IMR-90 (cell line): ENCODE results near the gene OGG1. TPM values are rescaled to one million over a fixed set of nuclear protein-coding genes. Genes with fewer than 3 reads are reported as not detected.

ENCODE experiments used
- ATAC-seq: fragments of 200-7000 bp; cut with Tn5 transposase; 2 replicates; pipeline ENCODE4 v1.9.1; 2020; ENCODE audit warnings: low read depth, mild to moderate bottlenecking, moderate library complexity
- BruUV-seq: library from RNA; stranded (reverse); fragments of 400-500 nt; replicated peaks from 2 replicates; lab custom pipeline; 2021; lab: Mats Ljungman, UMichigan
- CTCF ChIA-PET: fragments of 300-600 bp; formaldehyde crosslinking; extraction: SDS; loops from one replicate; lab custom pipeline; 2021; ENCODE audit warnings: antibody characterized with exemption; lab: Yijun Ruan, JAX
- POLR2A ChIA-PET: fragments of 300-600 bp; sonication (Branson Sonifier 250); formaldehyde crosslinking; loops from one replicate; lab custom pipeline; 2022; ENCODE audit warnings: antibody characterized with exemption; ENCODE audit not compliant: unreplicated experiment; lab: Charles Lee
- DNase-seq: peaks from one replicate; pipeline ENCODE4 v3.0.0; 2013
- H2AFZ ChIP-seq: replicated peaks from 2 replicates; pipeline ENCODE3; 2013; ENCODE audit warnings: low read length, mild to moderate bottlenecking; ENCODE audit not compliant: poor library complexity
- H2AK5ac ChIP-seq: 2 replicates; pipeline ENCODE4 v1.6.1; 2013; ENCODE audit warnings: low read depth, low read length, inconsistent platforms
- H2AK9ac ChIP-seq: replicated peaks from 2 replicates; pipeline ENCODE3; 2013; ENCODE audit warnings: mild to moderate bottlenecking, low read depth, low read length, moderate library complexity; ENCODE audit not compliant: poor library complexity
- H2BK120ac ChIP-seq: 2 replicates; pipeline ENCODE4 v1.6.1; 2013; ENCODE audit warnings: low read depth, low read length, inconsistent platforms
- H2BK15ac ChIP-seq: 3 replicates; pipeline ENCODE4 v1.6.1; 2013; ENCODE audit warnings: low read depth, low read length, inconsistent platforms
- H2BK20ac ChIP-seq: 2 replicates; pipeline ENCODE4 v1.6.1; 2013; ENCODE audit warnings: low read depth, mild to moderate bottlenecking, inconsistent platforms, low read length, moderate library complexity
- H2BK5ac ChIP-seq: 2 replicates; pipeline ENCODE4 v1.6.1; 2013; ENCODE audit warnings: mild to moderate bottlenecking, low read depth, low read length, inconsistent platforms; ENCODE audit not compliant: poor library complexity, severe bottlenecking
- H3K14ac ChIP-seq: replicated peaks from 2 replicates; pipeline ENCODE4 v1.6.1; 2013; ENCODE audit warnings: low read depth, low read length, inconsistent platforms
- H3K18ac ChIP-seq: 2 replicates; pipeline ENCODE4 v1.6.1; 2013; ENCODE audit warnings: low read depth, low read length, control low read depth
- H3K23ac ChIP-seq: 2 replicates; pipeline ENCODE4 v1.6.1; 2013; ENCODE audit warnings: low read depth, low read length, inconsistent platforms
- H3K27ac ChIP-seq: 2 replicates; pipeline ENCODE4 v1.5.1; 2013; ENCODE audit warnings: mild to moderate bottlenecking, control low read depth, low read length; ENCODE audit not compliant: insufficient read depth
- H3K27me3 ChIP-seq: 2 replicates; pipeline ENCODE4 v1.6.1; 2013; ENCODE audit warnings: low read length; ENCODE audit not compliant: control insufficient read depth, insufficient read depth
- H3K36me3 ChIP-seq: 2 replicates; pipeline ENCODE4 v1.6.1; 2013; ENCODE audit warnings: low read length, mixed read lengths; ENCODE audit not compliant: control insufficient read depth, insufficient read depth
- H3K4ac ChIP-seq: 2 replicates; pipeline ENCODE4 v1.6.1; 2013; ENCODE audit warnings: low read depth, low read length, inconsistent platforms
- H3K4me1 ChIP-seq: 2 replicates; pipeline ENCODE4 v1.6.1; 2013; ENCODE audit warnings: low read length, mixed read lengths; ENCODE audit not compliant: control insufficient read depth, insufficient read depth
- H3K4me2 ChIP-seq: 2 replicates; pipeline ENCODE4 v1.6.1; 2013; ENCODE audit warnings: low read depth, mild to moderate bottlenecking, control low read depth, low read length, moderate library complexity
- H3K4me3 ChIP-seq: 2 replicates; pipeline ENCODE4 v1.5.1; 2013; ENCODE audit warnings: low read depth, mild to moderate bottlenecking, control low read depth, low read length, moderate library complexity; ENCODE audit not compliant: insufficient read depth
- H3K56ac ChIP-seq: 2 replicates; pipeline ENCODE4 v1.6.1; 2013; ENCODE audit warnings: low read length, inconsistent platforms; ENCODE audit not compliant: insufficient read depth; ENCODE audit errors: extremely low read depth
- H3K79me1 ChIP-seq, 2 experiments: 2 replicates each; pipeline ENCODE4 v1.6.1; 2013; ENCODE audit warnings: low read length in 2 of 2, inconsistent platforms in 1 of 2, low read depth in 1 of 2
- H3K9ac ChIP-seq: 2 replicates; pipeline ENCODE4 v1.6.1; 2013; ENCODE audit warnings: low read depth, low read length, control low read depth
- H3K9me1 ChIP-seq: 2 replicates; pipeline ENCODE4 v1.6.1; 2013; ENCODE audit warnings: low read length, inconsistent platforms; ENCODE audit not compliant: insufficient read depth
- H3K9me3 ChIP-seq: 2 replicates; pipeline ENCODE4 v1.6.1; 2013; ENCODE audit warnings: low read length; ENCODE audit not compliant: control insufficient read depth, insufficient read depth
- H4K20me1 ChIP-seq: 2 replicates; pipeline ENCODE4 v1.6.1; 2013; ENCODE audit warnings: low read length, inconsistent platforms; ENCODE audit not compliant: insufficient read depth
- H4K5ac ChIP-seq: 2 replicates; pipeline ENCODE4 v1.6.1; 2013; ENCODE audit warnings: mild to moderate bottlenecking, low read depth, low read length, control low read depth
- H4K8ac ChIP-seq, 2 experiments: 2 replicates each; pipeline ENCODE4 v1.6.1; 2013; ENCODE audit warnings: low read depth in 2 of 2, low read length in 2 of 2, control low read depth in 1 of 2, inconsistent platforms in 1 of 2
- H4K91ac ChIP-seq: 2 replicates; pipeline ENCODE4 v1.6.1; 2013; ENCODE audit warnings: low read depth, low read length, inconsistent platforms; ENCODE audit not compliant: insufficient read depth
- MAFK ChIP-seq: IDR thresholded peaks from 2 replicates; pipeline ENCODE4 v1.6.1; 2012; ENCODE audit warnings: low read depth, low read length, improper control_type of control experiment
- MXI1 ChIP-seq: IDR thresholded peaks from 2 replicates; pipeline ENCODE4 v1.6.1; 2012; ENCODE audit warnings: low read depth, mild to moderate bottlenecking, low read length, moderate library complexity, borderline replicate concordance
- WGBS, 2 experiments: methylation state at CpG; one replicate each; pipeline versions ENCODE4 v1.1.5 to v1.1.7; 2013; ENCODE audit warnings: missing lambda C conversion rate in 2 of 2; ENCODE audit not compliant: insufficient read length in 1 of 2; ENCODE audit errors: extremely low coverage in 2 of 2; 5-methylcytosine and 5-hydroxymethylcytosine counted together
- dilution Hi-C: fragments of 300-500 bp; cut with HindIII; formaldehyde crosslinking; loops from one replicate; pipeline ENCODE4 v1.14.3; 2018; ENCODE audit warnings: low sequenced_read_pairs; ENCODE audit not compliant: unreplicated experiment
- in situ Hi-C: fragments of 300-500 bp; cut with MboI; formaldehyde crosslinking; loops from 3 replicates; pipeline ENCODE4 v1.14.3; 2019; ENCODE audit warnings: low sequenced_read_pairs, inconsistent platforms, mixed read lengths
- intact Hi-C: fragments of 100-400 bp; cut with micrococcal nuclease; formaldehyde crosslinking; loops from 2 replicates; pipeline ENCODE4 v1.10.0; 2022
- polyA plus RNA-seq, 3 experiments: library from polyadenylated mRNA; depleted of rRNA; stranded (reverse); fragments of >200 nt; gene quantifications; 2 replicates each; pipeline ENCODE4 v1.2.3, GENCODE V29; 2012; ENCODE audit warnings: low replicate concordance in 1 of 3
- total RNA-seq: library from RNA; depleted of rRNA; stranded (reverse); fragments of >200 nt; gene quantifications from 2 replicates; pipeline ENCODE4 v1.2.3, GENCODE V29; 2012

OGG1 gene
- total and polyA plus RNA-seq, 2 of the 4 experiments (the other 2 are of a cell fraction): 14.9 to 25.6 TPM

DNA sequence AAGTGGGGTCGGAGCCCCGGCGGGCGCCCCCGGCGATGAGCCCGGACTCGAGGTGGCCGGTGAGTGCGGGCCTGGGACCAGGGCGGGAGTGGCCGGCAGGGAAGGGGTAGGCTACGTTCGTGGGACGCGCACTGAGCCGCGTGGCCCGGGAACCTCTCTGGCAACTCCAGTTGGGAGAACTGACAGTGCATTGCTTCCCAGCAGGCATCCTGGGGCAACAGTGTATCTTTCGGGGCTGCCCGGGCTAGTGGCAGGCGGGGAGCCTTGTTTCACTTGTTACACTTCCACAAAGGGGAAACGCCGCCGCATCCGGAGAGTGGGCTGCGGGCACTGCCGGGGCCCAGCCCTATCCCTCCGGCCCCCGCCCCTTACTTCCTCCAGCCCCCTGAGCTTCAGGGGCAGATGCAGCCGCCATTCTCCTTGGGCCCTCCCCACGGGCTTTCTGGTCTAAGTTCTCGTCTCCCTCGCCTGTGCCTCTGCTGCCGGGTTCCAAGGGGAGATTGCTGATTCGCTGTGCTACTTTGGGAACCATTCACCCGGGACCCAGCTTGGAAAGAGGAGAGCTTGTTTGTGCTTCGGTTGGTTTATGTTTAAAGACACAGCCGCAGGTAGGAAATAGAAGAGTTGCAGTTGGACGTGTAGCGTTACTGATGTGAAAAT, 17.5 kb upstream of the OGG1 start:
- Histone ChIP-seq H2BK15ac (no peak overlapping the region), H3K18ac (no peak overlapping the region), H3K23ac (peak overlapping the region; percentile 26), H2BK5ac (no peak overlapping the region), H3K56ac (peak overlapping the region; percentile 65; the same call in 1 of the 2 replicates), H3K9ac (peak overlapping the region; percentile 100), H3K79me1 (peaks cover 14 to 43% of the 10 kb centered on the region in 2 experiments), H2AK5ac (peak overlapping the region; percentile 71; the same call in 1 of the 2 replicates), H2BK120ac (no peak overlapping the region), H3K4me3 (peak overlapping the region; percentile 94), H3K36me3 (peaks cover 16% of the 10 kb centered on the region), H2AFZ (peak overlapping the region; percentile 100), H3K4ac (peak overlapping the region; percentile 60), H3K14ac (0 out of 2 replicates have a peak overlapping the region, but pooled peaks have one; percentile 53), H3K27me3 (no peaks in the 10 kb centered on the region), H3K27ac (peak overlapping the region; percentile 100), H4K91ac (no peak overlapping the region), H2AK9ac (peak overlapping the region; percentile 92), H3K9me1 (peaks cover 10% of the 10 kb centered on the region; the same call in 1 of the 2 replicates), H4K8ac (peak overlapping the region in 1 of 2 experiments; percentile 100; a peak in 2 of 4 replicates), H2BK20ac (no peak overlapping the region), H3K4me1 (peaks cover 8% of the 10 kb centered on the region; the same call in 1 of the 2 replicates), H3K4me2 (peak overlapping the region; percentile 90), H3K9me3 (no peaks in the 10 kb centered on the region), H4K20me1 (peaks cover 28% of the 10 kb centered on the region), H4K5ac (no peak overlapping the region)
- POLR2A ChIA-PET: interaction anchor here (1.1 kb wide), 1 partner anchor 17 kb away, joined by 5 read pairs; the partner anchor contains the start of gene OGG1
- CTCF ChIA-PET: no interaction called here
- in situ Hi-C loops (no loop called here), dilution Hi-C loops (no loop called here), intact Hi-C loops (loop anchor here (5.0 kb wide), 1 partner anchor 60 kb away; the partner anchor contains the start of genes ARPC4 and TADA3)
- no peak for DNase-seq
- TF ChIP-seq MXI1: peak; percentile 81
- no peak for TF ChIP-seq MAFK
- BruUV-seq: no TSS peak
- ATAC-seq: no peak
- WGBS, 2 experiments: 1% methylated on average over 21 of the region's 41 CpGs; no CpG with 5 or more reads in 1 of the 2 experiments
